Loucy (cell line): ENCODE measurements around the gene NADK.

Source experiments
- H2AFZ ChIP-seq: fragments of 200-600 bp; sonication (generic); 2 replicates; pipeline ENCODE4 v1.6.0; 2016; ENCODE audit warnings: antibody characterized with exemption, mild to moderate bottlenecking, low read length, moderate library complexity
- H3F3A ChIP-seq: fragments of 200-600 bp; 2 replicates; pipeline ENCODE4 v1.6.0; 2016; ENCODE audit warnings: antibody characterized with exemption, low read depth, mild to moderate bottlenecking
- H3K27me3 ChIP-seq: fragments of 200-600 bp; sonication (generic); 2 replicates; pipeline ENCODE4 v1.6.1; 2014; ENCODE audit warnings: low read length, mild to moderate bottlenecking; ENCODE audit not compliant: insufficient read depth, poor library complexity, severe bottlenecking
- H3K36me3 ChIP-seq: fragments of 200-600 bp; sonication (generic); 2 replicates; pipeline ENCODE4 v1.6.1; 2016; ENCODE audit warnings: low read length; ENCODE audit not compliant: insufficient read depth
- H3K4me1 ChIP-seq: fragments of 200-600 bp; sonication (generic); 2 replicates; pipeline ENCODE4 v1.5.1; 2014; ENCODE audit warnings: low read length, mild to moderate bottlenecking; ENCODE audit not compliant: insufficient read depth, poor library complexity, severe bottlenecking
- H3K4me2 ChIP-seq: fragments of 200-600 bp; sonication (generic); 2 replicates; pipeline ENCODE4 v1.6.0; 2014; ENCODE audit warnings: antibody characterized with exemption, low read length, low read depth, mild to moderate bottlenecking; ENCODE audit not compliant: poor library complexity, severe bottlenecking
- H3K4me3 ChIP-seq: fragments of 200-600 bp; sonication (generic); 2 replicates; pipeline ENCODE4 v1.5.1; 2014; ENCODE audit warnings: low read length, mild to moderate bottlenecking, mixed read lengths; ENCODE audit not compliant: poor library complexity, severe bottlenecking
- H3K79me2 ChIP-seq: fragments of 200-600 bp; sonication (generic); 2 replicates; pipeline ENCODE4 v1.6.1; 2014; ENCODE audit warnings: low read length; ENCODE audit not compliant: insufficient read depth
- H3K9ac ChIP-seq: fragments of 200-600 bp; sonication (generic); 2 replicates; pipeline ENCODE4 v1.6.0; 2014; ENCODE audit warnings: mild to moderate bottlenecking, low read depth, low read length, moderate library complexity; ENCODE audit not compliant: poor library complexity, severe bottlenecking
- H3K9me2 ChIP-seq: fragments of 200-600 bp; sonication (generic); replicated peaks from 2 replicates; pipeline ENCODE4 v1.6.1; 2016; ENCODE audit warnings: low read depth, low read length, mixed read lengths
- H3K9me3 ChIP-seq: fragments of 200-600 bp; sonication (generic); 2 replicates; pipeline ENCODE4 v1.6.1; 2014; ENCODE audit warnings: mild to moderate bottlenecking, antibody characterized with exemption, low read length, low read depth; ENCODE audit not compliant: insufficient read depth
- H4K20me1 ChIP-seq: fragments of 200-600 bp; sonication (generic); 2 replicates; pipeline ENCODE4 v1.6.0; 2014; ENCODE audit warnings: antibody characterized with exemption, low read length, mild to moderate bottlenecking; ENCODE audit not compliant: insufficient read depth, poor library complexity, severe bottlenecking
- EZH2phosphoT487 ChIP-seq: fragments of 200-600 bp; IDR thresholded peaks from 2 replicates; pipeline ENCODE4 v1.6.1; 2018; ENCODE audit warnings: antibody characterized with exemption, mild to moderate bottlenecking, moderate library complexity, borderline replicate concordance
- TF ChIP-seq, protein P1 (sequence below): fragments of 200-600 bp; sonication (generic); conservative IDR thresholded peaks from 2 replicates; pipeline ENCODE4 v1.5.1; 2014; ENCODE audit warnings: mild to moderate bottlenecking, antibody characterized with exemption, low read length

Gene NADK

DNA sequence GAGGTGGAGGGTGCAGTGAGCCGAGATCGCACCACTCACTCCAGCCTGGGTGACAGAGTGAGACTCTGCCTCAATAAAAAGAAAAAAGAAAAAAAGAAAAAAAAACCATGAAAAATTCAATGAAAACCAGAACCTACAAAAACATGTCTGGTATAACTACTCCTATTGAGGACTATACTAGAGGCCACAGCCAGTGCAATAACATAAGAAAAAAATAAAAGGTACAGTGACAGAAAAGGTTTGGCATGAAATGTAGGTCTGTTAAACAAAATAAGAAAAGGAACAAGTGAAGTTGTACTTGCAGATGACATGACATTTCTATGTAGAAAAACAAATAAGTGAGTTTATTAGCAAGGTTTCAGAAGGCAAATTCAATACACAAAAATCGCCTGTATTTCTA lies 8.2 kb downstream of the NADK start:
- TF ChIP-seq, protein P1, sequence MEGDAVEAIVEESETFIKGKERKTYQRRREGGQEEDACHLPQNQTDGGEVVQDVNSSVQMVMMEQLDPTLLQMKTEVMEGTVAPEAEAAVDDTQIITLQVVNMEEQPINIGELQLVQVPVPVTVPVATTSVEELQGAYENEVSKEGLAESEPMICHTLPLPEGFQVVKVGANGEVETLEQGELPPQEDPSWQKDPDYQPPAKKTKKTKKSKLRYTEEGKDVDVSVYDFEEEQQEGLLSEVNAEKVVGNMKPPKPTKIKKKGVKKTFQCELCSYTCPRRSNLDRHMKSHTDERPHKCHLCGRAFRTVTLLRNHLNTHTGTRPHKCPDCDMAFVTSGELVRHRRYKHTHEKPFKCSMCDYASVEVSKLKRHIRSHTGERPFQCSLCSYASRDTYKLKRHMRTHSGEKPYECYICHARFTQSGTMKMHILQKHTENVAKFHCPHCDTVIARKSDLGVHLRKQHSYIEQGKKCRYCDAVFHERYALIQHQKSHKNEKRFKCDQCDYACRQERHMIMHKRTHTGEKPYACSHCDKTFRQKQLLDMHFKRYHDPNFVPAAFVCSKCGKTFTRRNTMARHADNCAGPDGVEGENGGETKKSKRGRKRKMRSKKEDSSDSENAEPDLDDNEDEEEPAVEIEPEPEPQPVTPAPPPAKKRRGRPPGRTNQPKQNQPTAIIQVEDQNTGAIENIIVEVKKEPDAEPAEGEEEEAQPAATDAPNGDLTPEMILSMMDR, result no peak
- TF ChIP-seq EZH2phosphoT487, result no peak
- H3K36me3 ChIP-seq, result 0 out of 2 replicates have a peak, but pooled peaks cover under 1% of the 10 kb centered on the region

DNA sequence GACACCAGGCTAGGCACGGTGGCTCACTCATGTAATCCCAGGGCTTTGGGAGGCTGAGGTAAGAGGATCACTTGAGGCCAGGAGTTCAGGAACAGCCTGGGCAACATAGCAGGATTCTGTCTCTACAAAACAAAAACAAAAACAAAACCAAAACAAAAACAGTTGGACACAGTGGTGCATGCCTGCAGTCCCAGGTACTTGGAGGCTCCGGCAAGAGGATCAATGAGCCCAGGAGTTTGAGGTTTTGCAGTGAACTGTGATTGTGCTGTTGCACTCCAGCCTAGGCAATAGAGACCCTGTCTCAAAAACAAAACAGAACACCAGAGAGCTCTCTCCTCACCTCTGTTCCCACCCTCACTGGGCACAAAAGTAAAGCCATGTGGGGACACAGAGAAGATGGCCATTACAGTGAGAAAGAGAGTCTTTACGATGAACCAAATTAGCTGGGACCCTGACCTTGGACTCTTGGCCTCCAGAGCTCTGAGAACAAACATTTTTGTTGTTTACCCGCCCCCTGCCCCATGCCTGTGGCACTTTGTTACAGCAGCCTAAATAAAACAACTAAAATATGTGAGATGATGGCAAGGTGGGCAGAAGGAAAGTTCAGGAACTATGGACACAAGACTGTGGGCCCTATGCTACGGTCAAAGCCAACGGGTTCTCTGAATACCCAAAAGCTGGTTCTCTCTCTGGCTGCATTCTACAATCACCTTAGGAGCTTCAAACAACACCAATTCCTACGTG lies 9.8 kb downstream of the NADK start:
- Histone ChIP-seq H3K9me2 (no peaks in the 10 kb centered on the region), H3K36me3 (peaks cover 5% of the 10 kb centered on the region; the same call in 1 of the 2 replicates), H3K27me3 (no peaks in the 10 kb centered on the region), H3K4me1 (no peaks in the 10 kb centered on the region), H3K9ac (no peak overlapping the region), H2AFZ (no peak overlapping the region), H3K9me3 (no peaks in the 10 kb centered on the region), H3K4me3 (no peak overlapping the region), H3K79me2 (peaks cover 54% of the 10 kb centered on the region; the same call in 1 of the 2 replicates), H4K20me1 (no peaks in the 10 kb centered on the region), H3F3A (no peaks in the 10 kb centered on the region), H3K4me2 (no peak overlapping the region)
- TF ChIP-seq, protein P1, result no peak
- TF ChIP-seq EZH2phosphoT487, result no peak

More for the DNA sequence above, 8.2 kb downstream of the NADK start:
- Histone ChIP-seq H3K9ac (no peak overlapping the region), H4K20me1 (no peaks in the 10 kb centered on the region), H3K4me3 (no peak overlapping the region), H3K79me2 (peaks cover 69% of the 10 kb centered on the region), H3K4me2 (no peak overlapping the region), H2AFZ (no peak overlapping the region), H3K9me3 (no peaks in the 10 kb centered on the region), H3F3A (no peaks in the 10 kb centered on the region), H3K27me3 (no peaks in the 10 kb centered on the region), H3K4me1 (peaks cover 2% of the 10 kb centered on the region), H3K9me2 (no peaks in the 10 kb centered on the region)

DNA sequence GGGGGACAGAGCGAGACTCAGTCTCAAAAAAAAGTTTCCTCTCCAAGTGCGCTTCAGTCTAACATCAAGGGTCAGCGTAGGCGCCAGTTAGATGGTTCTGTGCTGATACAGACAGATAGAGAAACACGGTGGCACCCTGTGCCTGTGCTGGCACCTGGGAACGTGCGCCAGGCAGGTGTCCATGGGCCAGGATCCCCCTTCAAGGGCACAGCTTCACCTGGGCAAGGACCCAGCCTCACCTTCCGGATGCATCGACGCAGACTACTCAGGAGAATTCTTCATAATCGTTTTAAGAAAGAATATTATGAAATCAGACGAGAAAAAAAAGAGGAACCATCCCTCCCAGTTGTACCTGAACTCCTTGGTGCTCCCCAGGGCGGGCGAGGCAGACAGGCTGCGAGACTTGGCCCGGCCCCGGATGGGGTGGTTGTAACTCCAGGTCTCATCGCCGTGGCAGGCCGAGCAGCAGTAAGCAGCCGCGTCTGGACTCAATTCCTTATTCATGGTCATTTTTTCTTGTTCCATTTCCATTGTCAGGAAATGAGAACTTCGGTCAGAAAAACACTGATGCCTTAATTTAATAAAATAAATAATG lies 13.3 kb downstream of the NADK start:
- H3K79me2 ChIP-seq, result peaks cover 31% of the 10 kb centered on the region; the same call in 1 of the 2 replicates
- no peaks in the 10 kb centered on the region for H3K9me3 ChIP-seq
- no peak overlapping the region for H3K4me3 ChIP-seq
- H3K9ac ChIP-seq, result no peak overlapping the region
- H3F3A ChIP-seq, result no peaks in the 10 kb centered on the region
- no peaks in the 10 kb centered on the region for H3K4me1 ChIP-seq
- H3K36me3 ChIP-seq, result peaks cover 31% of the 10 kb centered on the region; the same call in 1 of the 2 replicates
- no peak overlapping the region for H3K4me2 ChIP-seq
- TF ChIP-seq, protein P1, result no peak
- no peak for TF ChIP-seq EZH2phosphoT487
- no peaks in the 10 kb centered on the region for H3K9me2 ChIP-seq
- no peaks in the 10 kb centered on the region for H3K27me3 ChIP-seq
- H4K20me1 ChIP-seq, result no peaks in the 10 kb centered on the region
- H2AFZ ChIP-seq, result no peak overlapping the region
